Trophoblast cell (in vitro differentiated cells and primary cell): ENCODE results near the gene PTCD3.

ENCODE experiments used
- DNase-seq, 2 donors: peaks; one replicate each; pipeline ENCODE4 v3.0.0-alpha.2; 2016
- H2AFZ ChIP-seq: 2 replicates; pipeline ENCODE4 v1.6.1; 2013; ENCODE audit warnings: low read length, moderate library complexity, mild to moderate bottlenecking; ENCODE audit not compliant: insufficient read depth, poor library complexity
- H2AK5ac ChIP-seq: 2 replicates; pipeline ENCODE4 v1.6.1; 2013; ENCODE audit warnings: mild to moderate bottlenecking, low read length
- H2BK120ac ChIP-seq: 2 replicates; pipeline ENCODE4 v1.6.1; 2013; ENCODE audit warnings: low read length, mild to moderate bottlenecking, moderate library complexity; ENCODE audit not compliant: insufficient read depth, poor library complexity
- H2BK12ac ChIP-seq: 2 replicates; pipeline ENCODE4 v1.6.1; 2013; ENCODE audit warnings: mild to moderate bottlenecking, low read length, moderate library complexity
- H2BK5ac ChIP-seq: 2 replicates; pipeline ENCODE4 v1.6.1; 2013; ENCODE audit warnings: low read length, low read depth, moderate library complexity, mild to moderate bottlenecking; ENCODE audit not compliant: poor library complexity
- H3K14ac ChIP-seq: 2 replicates; pipeline ENCODE4 v1.6.1; 2013; ENCODE audit warnings: mild to moderate bottlenecking, low read length
- H3K18ac ChIP-seq: 2 replicates; pipeline ENCODE4 v1.6.1; 2013; ENCODE audit warnings: mild to moderate bottlenecking, low read length
- H3K23ac ChIP-seq: 2 replicates; pipeline ENCODE4 v1.6.1; 2013; ENCODE audit warnings: low read length
- H3K27ac ChIP-seq: 2 replicates; pipeline ENCODE4 v1.5.1; 2013; ENCODE audit warnings: low read depth, mild to moderate bottlenecking, inconsistent platforms, low read length, moderate library complexity
- H3K27me3 ChIP-seq: 2 replicates; pipeline ENCODE4 v1.6.1; 2013; ENCODE audit warnings: inconsistent platforms, mild to moderate bottlenecking, low read length, moderate library complexity; ENCODE audit not compliant: insufficient read depth
- H3K36me3 ChIP-seq, 2 experiments: 1 replicate in 1 of 2; 2 replicates in 1 of 2; pipeline ENCODE4 v1.6.1; 2013; ENCODE audit warnings: low read length in 2 of 2, mild to moderate bottlenecking in 2 of 2, moderate library complexity in 1 of 2; ENCODE audit not compliant: insufficient read depth in 2 of 2, control insufficient read depth in 1 of 2
- H3K4ac ChIP-seq: 2 replicates; pipeline ENCODE4 v1.6.1; 2013; ENCODE audit warnings: low read depth, mild to moderate bottlenecking, low read length, moderate library complexity
- H3K4me1 ChIP-seq, 2 experiments: 1 replicate in 1 of 2; 2 replicates in 1 of 2; pipeline ENCODE4 v1.6.1; 2013; ENCODE audit warnings: low read length in 2 of 2, mild to moderate bottlenecking in 2 of 2, moderate library complexity in 1 of 2; ENCODE audit not compliant: insufficient read depth in 2 of 2, control insufficient read depth in 1 of 2
- H3K4me2 ChIP-seq: 2 replicates; pipeline ENCODE4 v1.6.1; 2013; ENCODE audit warnings: inconsistent platforms, mild to moderate bottlenecking, low read length, moderate library complexity
- H3K4me3 ChIP-seq: 2 replicates; pipeline ENCODE4 v1.5.1; 2013; ENCODE audit warnings: mild to moderate bottlenecking, low read depth, low read length, inconsistent platforms
- H3K79me1 ChIP-seq: one replicate; pipeline ENCODE4 v1.6.1; 2013; ENCODE audit warnings: low read length
- H3K79me2 ChIP-seq: 2 replicates; pipeline ENCODE4 v1.6.1; 2013; ENCODE audit warnings: low read length, mild to moderate bottlenecking; ENCODE audit not compliant: control insufficient read depth, insufficient read depth, poor library complexity
- H3K9ac ChIP-seq: 2 replicates; pipeline ENCODE4 v1.6.1; 2013; ENCODE audit warnings: mild to moderate bottlenecking, low read length
- H3K9me3 ChIP-seq: 2 replicates; pipeline ENCODE4 v1.6.1; 2013; ENCODE audit warnings: low read depth, mild to moderate bottlenecking, control low read depth, inconsistent platforms, low read length; ENCODE audit not compliant: insufficient read depth
- H4K12ac ChIP-seq: 2 replicates; pipeline ENCODE4 v1.6.1; 2013; ENCODE audit warnings: low read depth, mild to moderate bottlenecking, low read length, moderate library complexity
- H4K8ac ChIP-seq: 2 replicates; pipeline ENCODE4 v1.6.1; 2013; ENCODE audit warnings: low read depth, mild to moderate bottlenecking, low read length, moderate library complexity
- H4K91ac ChIP-seq: one replicate; pipeline ENCODE4 v1.6.1; 2013; ENCODE audit warnings: low read depth, mild to moderate bottlenecking, low read length, moderate library complexity
- WGBS: extraction: QIAGEN DNeasy Blood & Tissue Kit; methylation state at CpG from one replicate; pipeline ENCODE4 v1.1.7; 2013; ENCODE audit warnings: missing lambda C conversion rate; ENCODE audit not compliant: insufficient read length, insufficient coverage; ENCODE audit errors: extremely low coverage; 5-methylcytosine and 5-hydroxymethylcytosine counted together

Gene PTCD3

DNA sequence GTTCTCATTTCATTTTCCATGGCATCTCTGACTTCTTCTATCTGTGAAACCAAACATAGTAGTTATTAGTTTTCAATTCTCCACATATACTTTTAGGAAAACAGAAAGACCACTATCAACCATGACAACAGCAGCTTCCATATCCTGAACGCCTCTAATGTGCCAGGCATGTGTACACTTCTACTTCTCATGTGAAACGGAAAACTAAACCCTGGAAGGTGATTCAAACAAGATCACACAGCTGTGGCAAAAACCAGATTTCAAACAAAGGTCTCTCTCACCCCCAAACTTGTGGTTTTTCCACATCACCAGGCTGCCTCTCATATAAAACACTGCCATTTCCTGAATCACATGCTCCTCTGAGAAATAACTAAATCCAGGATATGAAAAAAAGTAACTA lies 41.8 kb downstream of the PTCD3 start:
- no peak overlapping the region for H2AFZ ChIP-seq
- no peak overlapping the region for H3K14ac ChIP-seq
- peaks cover 35 to 59% of the 10 kb centered on the region in 2 experiments for H3K36me3 ChIP-seq
- H3K27me3 ChIP-seq, result no peaks in the 10 kb centered on the region
- H2BK5ac ChIP-seq, result no peak overlapping the region
- no peaks in the 10 kb centered on the region for H3K79me1 ChIP-seq
- H3K27ac ChIP-seq, result no peak overlapping the region
- no peaks in the 10 kb centered on the region for H3K9me3 ChIP-seq
- H4K12ac ChIP-seq, result no peak overlapping the region
- no peak overlapping the region for H3K9ac ChIP-seq
- no peak overlapping the region for H4K91ac ChIP-seq
- DNase-seq, result no peak
- no peaks in the 10 kb centered on the region for H3K4me1 ChIP-seq
- no peak overlapping the region for H3K4me2 ChIP-seq
- no peak overlapping the region for H2BK12ac ChIP-seq
- no peak overlapping the region for H3K23ac ChIP-seq
- H3K18ac ChIP-seq, result no peak overlapping the region
- no peak overlapping the region for H2AK5ac ChIP-seq
- H3K4ac ChIP-seq, result no peak overlapping the region
- H3K79me2 ChIP-seq, result no peaks in the 10 kb centered on the region
- WGBS, result no CpG with 5 or more reads among the region's 2 CpGs
- no peak overlapping the region for H4K8ac ChIP-seq
- no peak overlapping the region for H3K4me3 ChIP-seq
- H2BK120ac ChIP-seq, result no peak overlapping the region

DNA sequence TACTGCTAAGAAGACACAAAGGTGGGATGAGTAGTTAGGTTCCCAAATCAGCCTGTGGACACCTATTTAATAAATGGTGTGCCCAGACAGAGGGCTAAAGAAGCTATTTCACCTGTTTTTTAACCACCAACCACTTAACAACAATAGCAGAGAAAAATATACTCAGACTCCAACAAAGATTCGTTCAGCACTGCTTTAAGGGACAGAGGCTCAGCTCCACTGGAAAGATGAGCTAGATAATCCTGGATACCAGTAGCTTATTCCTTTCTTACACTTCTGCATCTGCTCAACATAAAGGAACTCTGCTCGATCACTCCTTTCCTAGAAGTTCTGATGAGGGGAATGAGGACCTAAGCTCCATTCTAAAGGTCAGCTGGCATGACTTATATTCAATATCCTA lies 44.5 kb downstream of the PTCD3 start:
- Histone ChIP-seq H3K36me3 (peaks cover 33 to 41% of the 10 kb centered on the region in 2 experiments), H2BK12ac (no peak overlapping the region), H3K18ac (no peak overlapping the region), H2AK5ac (no peak overlapping the region), H3K9me3 (no peaks in the 10 kb centered on the region), H2AFZ (no peak overlapping the region), H3K23ac (no peak overlapping the region), H4K12ac (no peak overlapping the region), H3K4ac (no peak overlapping the region), H3K27me3 (no peaks in the 10 kb centered on the region), H4K91ac (no peak overlapping the region), H2BK5ac (no peak overlapping the region), H3K27ac (no peak overlapping the region), H3K9ac (no peak overlapping the region), H3K79me2 (no peaks in the 10 kb centered on the region), H3K4me3 (no peak overlapping the region), H4K8ac (no peak overlapping the region), H3K14ac (no peak overlapping the region), H2BK120ac (no peak overlapping the region), H3K4me1 (no peaks in the 10 kb centered on the region), H3K4me2 (no peak overlapping the region), H3K79me1 (no peaks in the 10 kb centered on the region)
- no peak for DNase-seq
- WGBS, result no CpG with 5 or more reads among the region's 2 CpGs

DNA sequence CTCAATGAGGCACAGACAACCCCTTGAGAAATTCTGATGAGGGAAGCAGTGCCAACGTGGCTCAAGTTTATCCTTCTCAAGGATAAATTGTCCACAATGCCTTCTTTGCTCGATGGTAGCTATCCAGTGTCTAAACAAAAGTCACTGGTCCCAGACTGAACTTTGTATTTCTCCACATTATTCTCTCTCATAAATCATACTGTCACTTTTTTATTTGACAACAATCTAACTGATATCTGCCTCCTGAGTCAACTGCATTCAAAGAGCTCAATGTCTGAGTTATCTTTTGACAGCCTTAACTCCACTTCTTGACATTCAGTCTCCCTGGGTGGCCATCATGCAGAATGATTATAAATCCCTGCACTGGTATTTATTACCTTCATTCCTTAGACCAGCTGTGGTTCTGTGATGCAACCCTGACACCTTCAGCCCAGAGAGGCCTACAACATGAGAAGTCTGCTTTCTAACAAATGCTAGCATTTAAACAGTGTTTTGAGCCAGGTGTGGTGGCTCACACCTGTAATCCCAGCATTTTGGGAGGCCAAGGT lies 51.0 kb downstream of the PTCD3 start:
- Histone ChIP-seq H3K9me3 (no peaks in the 10 kb centered on the region), H3K4me3 (no peak overlapping the region), H3K27ac (no peak overlapping the region), H3K79me2 (no peaks in the 10 kb centered on the region), H3K4me2 (no peak overlapping the region), H4K12ac (no peak overlapping the region), H2AFZ (no peak overlapping the region), H3K18ac (no peak overlapping the region), H2BK120ac (no peak overlapping the region), H3K23ac (no peak overlapping the region), H3K27me3 (no peaks in the 10 kb centered on the region), H2BK12ac (no peak overlapping the region), H3K79me1 (no peaks in the 10 kb centered on the region), H2AK5ac (no peak overlapping the region), H4K8ac (no peak overlapping the region), H3K14ac (no peak overlapping the region), H4K91ac (no peak overlapping the region), H2BK5ac (no peak overlapping the region), H3K4me1 (no peaks in the 10 kb centered on the region), H3K36me3 (peaks cover 30 to 33% of the 10 kb centered on the region in 2 experiments), H3K4ac (no peak overlapping the region), H3K9ac (no peak overlapping the region)
- no CpG with 5 or more reads among the region's 2 CpGs for WGBS
- DNase-seq, result no peak

DNA sequence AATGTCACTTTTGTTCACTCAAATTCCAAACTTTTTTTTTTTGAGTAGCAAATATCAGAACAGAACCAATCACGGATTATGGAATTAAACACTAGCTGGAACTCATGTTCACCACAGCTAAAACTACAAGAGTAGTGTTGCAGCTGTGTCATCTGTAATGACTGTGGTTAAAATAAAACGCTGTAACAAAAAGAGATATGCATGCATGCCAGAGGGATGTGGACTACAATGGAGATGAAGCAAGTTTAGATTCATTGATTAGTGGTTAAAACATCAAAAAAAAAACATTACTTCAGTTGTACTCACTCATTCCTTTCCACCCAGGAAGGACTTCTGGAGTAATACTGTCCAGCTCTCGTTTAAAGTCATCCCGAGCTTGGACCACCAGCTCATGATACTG lies 52.3 kb downstream of the PTCD3 start:
- Histone ChIP-seq H3K79me1 (no peaks in the 10 kb centered on the region), H2AFZ (no peak overlapping the region), H3K23ac (no peak overlapping the region), H2BK12ac (no peak overlapping the region), H2BK120ac (no peak overlapping the region), H3K4me2 (no peak overlapping the region), H2AK5ac (no peak overlapping the region), H3K79me2 (no peaks in the 10 kb centered on the region), H3K4me1 (no peaks in the 10 kb centered on the region), H3K14ac (no peak overlapping the region), H4K91ac (no peak overlapping the region), H3K18ac (no peak overlapping the region), H3K27me3 (no peaks in the 10 kb centered on the region), H3K36me3 (peaks cover 32 to 37% of the 10 kb centered on the region in 2 experiments), H2BK5ac (no peak overlapping the region), H3K4me3 (no peak overlapping the region), H4K12ac (no peak overlapping the region), H3K9ac (no peak overlapping the region), H3K4ac (no peak overlapping the region), H4K8ac (no peak overlapping the region), H3K27ac (no peak overlapping the region), H3K9me3 (no peaks in the 10 kb centered on the region)
- no peak for DNase-seq
- no CpG with 5 or more reads among the region's 4 CpGs for WGBS
